Esophagus muscularis mucosa (tissue), 3 donors: Measurements from ENCODE around the gene TENT5C.

Source experiments
- CTCF ChIP-seq, 3 experiments: fragments of 200-600 bp in 2 of 3; fragments of 450-650 bp in 1 of 3; sonication (generic) in 2 of 3; IDR thresholded peaks; one replicate each; pipeline ENCODE4 v1.5.1; 2017 to 2019; ENCODE audit warnings: antibody characterized with exemption in 3 of 3, mild to moderate bottlenecking in 2 of 3, moderate library complexity in 1 of 3
- POLR2A ChIP-seq: fragments of 450-650 bp; IDR thresholded peaks from one replicate; pipeline ENCODE4 v1.6.1; 2017; ENCODE audit warnings: antibody characterized with exemption, moderate library complexity, mild to moderate bottlenecking, low read depth

- TF ChIP-seq CTCF (IDR thresholded peaks at IDR 0.05) (no peak), POLR2A (no peak)
These were observed 56.8 kb downstream of the TENT5C start for GRCh38 chr1:117662667-117663066.
